GM12801 (cell line): ENCODE results near the gene PHLDB1.

Experiments used
- TF ChIP-seq, protein P1 (sequence below): IDR thresholded peaks from one replicate; pipeline ENCODE4 v1.5.1; 2011; ENCODE audit warnings: control low read depth; ENCODE audit not compliant: insufficient read length; ENCODE audit errors: extremely low read depth

PHLDB1 gene

GRCh38 chr11:118623269-118623655, 15.8 kb downstream of the PHLDB1 start:
- TF ChIP-seq, protein P1, sequence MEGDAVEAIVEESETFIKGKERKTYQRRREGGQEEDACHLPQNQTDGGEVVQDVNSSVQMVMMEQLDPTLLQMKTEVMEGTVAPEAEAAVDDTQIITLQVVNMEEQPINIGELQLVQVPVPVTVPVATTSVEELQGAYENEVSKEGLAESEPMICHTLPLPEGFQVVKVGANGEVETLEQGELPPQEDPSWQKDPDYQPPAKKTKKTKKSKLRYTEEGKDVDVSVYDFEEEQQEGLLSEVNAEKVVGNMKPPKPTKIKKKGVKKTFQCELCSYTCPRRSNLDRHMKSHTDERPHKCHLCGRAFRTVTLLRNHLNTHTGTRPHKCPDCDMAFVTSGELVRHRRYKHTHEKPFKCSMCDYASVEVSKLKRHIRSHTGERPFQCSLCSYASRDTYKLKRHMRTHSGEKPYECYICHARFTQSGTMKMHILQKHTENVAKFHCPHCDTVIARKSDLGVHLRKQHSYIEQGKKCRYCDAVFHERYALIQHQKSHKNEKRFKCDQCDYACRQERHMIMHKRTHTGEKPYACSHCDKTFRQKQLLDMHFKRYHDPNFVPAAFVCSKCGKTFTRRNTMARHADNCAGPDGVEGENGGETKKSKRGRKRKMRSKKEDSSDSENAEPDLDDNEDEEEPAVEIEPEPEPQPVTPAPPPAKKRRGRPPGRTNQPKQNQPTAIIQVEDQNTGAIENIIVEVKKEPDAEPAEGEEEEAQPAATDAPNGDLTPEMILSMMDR = no peak

DNA sequence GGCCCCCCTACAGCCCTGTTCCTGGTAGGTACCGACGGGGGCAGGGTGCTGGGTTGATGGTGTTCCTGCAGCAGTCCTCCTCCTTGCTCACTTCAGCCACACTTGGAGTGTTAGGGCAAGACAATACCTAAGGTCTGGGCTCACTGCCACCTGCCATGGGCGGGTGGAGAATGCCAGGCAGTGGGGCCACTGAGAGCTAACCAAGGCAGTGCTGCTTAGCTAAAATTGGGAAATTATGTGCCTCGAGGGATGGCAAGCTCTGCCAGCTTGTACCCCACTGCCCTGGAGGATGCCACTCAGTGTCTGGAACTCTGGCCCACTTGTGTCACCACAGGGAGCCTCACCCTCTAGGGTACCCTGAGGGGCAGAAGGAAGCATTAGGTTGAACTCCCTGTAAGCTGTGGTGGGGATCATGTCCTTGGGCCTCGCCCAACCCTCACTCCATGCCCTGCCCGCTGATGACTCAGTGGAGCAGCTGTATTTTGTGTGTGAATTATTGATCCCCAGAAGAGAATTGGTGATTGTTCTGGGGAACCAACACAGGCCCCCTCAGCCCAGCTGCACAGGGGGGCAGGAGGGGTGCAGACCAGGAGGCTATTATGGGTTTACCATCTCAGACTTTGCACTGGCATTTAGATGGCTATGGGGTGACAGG, 17.7 kb downstream of the PHLDB1 start:
- TF ChIP-seq, protein P1 = no peak

DNA sequence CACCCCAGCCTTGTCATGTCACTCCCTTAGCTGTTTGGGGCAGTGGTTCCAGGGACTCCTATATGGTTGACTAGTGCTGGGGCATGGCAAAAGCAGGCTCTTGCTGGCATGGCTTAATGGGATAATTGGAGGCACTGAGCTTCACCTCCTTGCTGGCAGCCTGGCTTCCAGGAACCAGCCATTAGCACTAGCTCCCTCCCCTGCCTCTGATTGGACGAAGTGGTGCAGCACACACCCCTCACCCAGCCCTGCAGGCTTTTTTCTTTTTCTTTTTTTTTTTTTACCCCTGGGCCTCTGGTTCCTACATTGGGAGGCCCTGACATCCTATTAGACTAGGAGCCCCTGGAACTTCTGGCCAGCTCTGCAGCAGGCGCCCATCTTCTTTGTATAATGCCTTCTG, 18.6 kb downstream of the PHLDB1 start:
- TF ChIP-seq, protein P1 = no peak

- TF ChIP-seq, protein P1 = no peak
Observed at GRCh38 chr11:118627566-118627965, 20.2 kb downstream of the PHLDB1 start.

GRCh38 chr11:118628031-118628430, 20.6 kb downstream of the PHLDB1 start:
- TF ChIP-seq, protein P1 = no peak

- TF ChIP-seq, protein P1 = no peak
Observed at GRCh38 chr11:118628432-118628831, 21.0 kb downstream of the PHLDB1 start.

GRCh38 chr11:118628861-118629549, 21.6 kb downstream of the PHLDB1 start:
- TF ChIP-seq, protein P1 = no peak
